Adrenal gland (tissue), 5 donors: ENCODE measurements around the gene KDM2A.

Experiments used
- CTCF ChIP-seq, 6 experiments: fragments of 450-650 bp in 4 of 6; fragments of 200-600 bp in 2 of 6; sonication (generic) in 1 of 6; IDR thresholded peaks; 1 replicate in 5 of 6; 2 replicates in 1 of 6; pipeline versions ENCODE4 v1.5.1 to v1.8.0; 2016 to 2021; ENCODE audit warnings: antibody characterized with exemption in 6 of 6, mild to moderate bottlenecking in 2 of 6, moderate library complexity in 1 of 6
- POLR2A ChIP-seq, 2 donors: fragments of 450-650 bp; IDR thresholded peaks; one replicate each; pipeline ENCODE4 v1.6.1; 2017; ENCODE audit warnings: antibody characterized with exemption in 2 of 2, mild to moderate bottlenecking in 2 of 2, moderate library complexity in 1 of 2
- donor health status: DM: no; HTN: no; CAD: no.

- TF ChIP-seq POLR2A (IDR thresholded peaks at IDR 0.05) = no peak
- TF ChIP-seq CTCF (IDR thresholded peaks at IDR 0.05) = peak in 5 of 6 experiments; percentile 53 to 94 (median 70)
Measured at GRCh38 chr11:67265633-67266448, 146.8 kb downstream of the KDM2A start.
